Ramos (cell line): ENCODE data around the gene ALOX12B.

Experiments
- in situ Hi-C: fragments of 300-500 bp; cut with MboI; formaldehyde crosslinking; loops from one replicate; pipeline ENCODE4 v1.14.3; 2022; ENCODE audit warnings: low sequenced_read_pairs; ENCODE audit not compliant: unreplicated experiment

Gene ALOX12B

DNA sequence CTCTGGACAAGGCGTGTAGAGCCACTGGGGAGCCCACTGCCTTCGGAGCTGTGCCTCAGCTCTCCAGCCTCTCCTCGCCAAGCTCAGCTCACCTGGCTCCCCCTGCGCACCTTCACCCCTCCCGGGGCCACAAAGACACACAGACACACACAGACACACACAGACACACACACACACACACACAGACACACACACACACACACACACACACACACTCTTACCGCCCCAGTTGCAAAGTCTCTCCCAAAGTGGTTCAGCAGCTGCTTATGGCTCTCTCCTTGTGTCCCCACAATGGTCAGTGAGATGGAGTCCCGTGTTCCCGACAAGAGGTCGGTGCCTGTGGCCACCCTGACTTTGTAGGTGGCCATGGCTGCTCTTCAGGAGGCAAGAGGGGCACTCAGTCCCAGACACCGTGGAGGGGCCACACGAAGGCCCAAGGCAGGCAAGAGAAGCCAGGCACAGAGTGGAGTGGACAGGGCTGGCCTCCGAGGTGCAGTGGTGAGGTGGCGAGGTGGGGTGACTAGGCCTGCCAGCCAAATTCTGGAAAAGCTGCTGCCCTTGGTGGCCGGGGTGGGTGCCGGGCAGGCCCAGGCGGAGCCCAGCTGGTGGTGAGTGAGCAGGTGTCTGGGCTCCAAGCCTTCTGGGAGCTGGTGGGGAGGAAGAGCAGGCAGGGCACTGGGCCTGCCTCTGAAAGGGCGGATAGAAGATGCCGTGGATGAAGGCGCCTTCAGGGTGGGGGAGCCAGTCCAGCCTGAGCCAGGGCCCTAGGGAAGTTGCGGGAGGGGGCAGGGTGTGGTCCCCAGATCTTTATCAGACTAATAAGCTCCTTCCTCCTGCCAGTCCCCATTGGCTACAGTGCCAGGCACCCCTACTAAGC, at the start of gene ALOX12B:
Gene ALOX12B, minus strand, starts transcription at position 642 of the 877 bp plus-strand sequence. Its CDS starts 274 bp downstream, at position 368.
- in situ Hi-C loops = no loop called here

DNA sequence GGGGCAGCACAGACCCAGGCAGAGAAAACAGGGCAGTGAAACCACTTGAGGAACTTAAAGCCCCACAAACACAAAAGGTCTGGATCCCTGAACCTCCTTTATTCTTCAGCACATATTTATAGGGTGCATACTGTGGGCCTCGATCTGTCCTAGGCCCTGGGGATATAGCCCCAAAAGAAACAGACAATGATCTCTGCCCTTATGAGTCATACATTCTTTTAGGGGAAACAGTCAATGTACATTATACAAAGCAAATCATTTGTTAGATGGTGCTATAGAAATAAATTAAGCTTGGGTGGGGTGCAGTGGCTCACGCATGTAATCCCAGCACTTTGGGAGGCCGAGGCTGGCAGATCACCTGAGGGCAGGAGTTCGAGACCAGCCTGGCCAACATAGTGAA, 46.4 kb upstream of the ALOX12B start:
- in situ Hi-C loops = no loop called here

DNA sequence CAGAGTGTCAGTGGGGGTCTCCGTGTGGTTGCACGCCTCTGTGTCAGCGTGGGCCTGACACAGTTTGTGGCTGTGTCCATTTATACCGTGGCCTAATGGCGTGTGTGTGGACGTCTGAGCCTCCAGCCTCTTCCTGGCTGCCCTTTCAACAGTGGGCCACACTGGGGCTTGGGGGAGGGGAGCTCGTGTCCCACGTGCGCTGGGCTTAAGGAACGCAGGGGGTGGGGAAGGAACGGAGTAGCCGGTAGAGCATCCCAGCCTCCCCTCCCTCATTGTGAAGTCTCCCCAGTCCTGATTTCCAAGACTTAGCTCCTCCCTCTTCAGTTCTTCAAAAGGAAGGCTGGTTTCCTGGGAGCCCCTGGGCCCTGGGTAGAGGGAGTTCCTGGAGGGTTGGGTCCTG, 45.9 kb upstream of the ALOX12B start:
- in situ Hi-C loops = no loop called here

DNA sequence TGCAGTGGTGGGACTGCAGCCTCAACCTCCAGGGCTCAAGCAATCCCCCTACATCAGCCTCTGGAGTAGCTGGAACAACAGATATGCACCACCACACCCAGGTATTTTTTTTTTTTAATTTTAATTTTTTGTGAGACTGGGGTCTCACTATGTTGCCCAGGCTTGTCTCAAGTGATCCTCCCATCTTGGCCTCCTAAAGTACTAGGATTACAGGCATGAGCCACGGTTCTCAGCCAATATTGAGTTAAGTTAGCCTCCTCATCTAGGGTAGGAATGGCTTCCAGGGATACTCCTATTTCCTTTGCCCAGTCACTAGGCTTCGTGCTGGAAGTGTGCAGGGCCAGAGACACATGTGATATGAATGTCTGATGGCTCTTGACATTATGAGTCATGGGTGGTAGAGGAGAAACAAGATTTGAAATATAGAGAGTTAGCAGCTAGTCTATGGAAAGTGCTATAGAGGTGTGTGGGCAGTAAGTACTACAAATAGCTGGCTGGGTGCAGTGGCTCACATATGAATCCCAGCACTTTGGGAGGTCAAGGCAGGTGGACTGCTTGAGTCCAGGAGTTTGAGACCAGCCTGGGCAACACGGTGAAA, 44.4 kb upstream of the ALOX12B start:
- in situ Hi-C loops = no loop called here

DNA sequence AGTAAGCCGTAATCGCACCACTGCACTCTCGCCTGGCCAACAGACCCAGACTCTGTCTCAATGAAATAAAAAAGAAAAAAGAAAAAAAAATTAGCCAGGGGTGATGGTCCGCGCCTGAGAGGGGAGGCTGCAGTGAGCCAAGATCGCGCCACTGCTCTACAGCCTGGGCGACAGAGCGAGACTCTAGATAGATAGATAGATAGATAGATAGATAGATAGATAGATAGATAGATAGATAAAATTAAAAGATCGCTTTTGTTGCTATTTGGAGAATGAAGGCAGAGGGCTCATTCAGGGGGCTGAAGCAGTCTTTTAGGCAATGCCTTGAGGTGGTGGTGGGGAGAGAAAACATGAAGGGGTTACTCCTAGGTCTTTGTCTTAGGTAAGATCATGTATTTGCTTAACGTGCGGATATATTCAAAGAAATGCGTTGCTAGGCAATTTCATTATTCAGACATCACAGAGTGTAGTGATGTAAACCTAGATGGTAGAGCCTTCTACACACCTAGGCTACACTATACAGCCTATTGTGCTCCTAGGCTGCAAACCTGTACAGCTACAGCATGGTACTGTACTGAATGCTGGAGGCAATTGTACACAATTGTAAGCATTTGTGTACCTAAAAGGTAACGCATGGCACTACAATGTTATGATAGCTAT, 40.7 kb upstream of the ALOX12B start:
- in situ Hi-C loops = loop anchor here (5.0 kb wide), 1 partner anchor 59 kb away; no protein-coding TSS in a partner anchor

DNA sequence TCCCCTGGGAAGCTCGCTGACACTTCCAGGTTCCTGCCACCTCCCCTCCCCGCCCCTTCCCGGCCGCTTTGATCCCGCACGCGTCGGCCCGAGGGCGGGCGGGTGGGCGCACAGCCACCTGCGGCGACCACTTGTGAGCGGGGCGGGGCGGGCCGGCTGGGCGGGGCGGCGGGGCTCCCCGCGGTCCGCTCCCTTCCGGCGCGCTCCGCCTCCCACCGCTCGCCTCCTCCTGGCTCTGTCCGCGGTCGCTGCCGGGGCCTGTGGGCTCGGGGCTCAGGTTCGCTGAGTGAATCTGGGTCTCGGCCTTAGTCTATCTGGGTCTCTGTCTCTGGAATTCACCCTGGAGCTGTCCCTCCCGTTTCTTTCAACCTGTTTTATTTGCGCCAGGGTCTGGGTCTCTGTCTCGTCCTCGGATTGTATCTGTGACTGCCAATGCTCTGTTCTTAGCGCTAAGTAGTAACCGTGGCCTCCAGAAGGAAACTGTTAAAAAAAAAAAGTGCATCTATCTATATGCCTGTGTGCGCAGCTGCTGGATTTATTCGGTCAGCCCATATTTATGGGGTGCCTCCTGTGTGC, 39.1 kb upstream of the ALOX12B start:
- in situ Hi-C loops = loop anchor here (5.0 kb wide), 1 partner anchor 61 kb away; no protein-coding TSS in a partner anchor

DNA sequence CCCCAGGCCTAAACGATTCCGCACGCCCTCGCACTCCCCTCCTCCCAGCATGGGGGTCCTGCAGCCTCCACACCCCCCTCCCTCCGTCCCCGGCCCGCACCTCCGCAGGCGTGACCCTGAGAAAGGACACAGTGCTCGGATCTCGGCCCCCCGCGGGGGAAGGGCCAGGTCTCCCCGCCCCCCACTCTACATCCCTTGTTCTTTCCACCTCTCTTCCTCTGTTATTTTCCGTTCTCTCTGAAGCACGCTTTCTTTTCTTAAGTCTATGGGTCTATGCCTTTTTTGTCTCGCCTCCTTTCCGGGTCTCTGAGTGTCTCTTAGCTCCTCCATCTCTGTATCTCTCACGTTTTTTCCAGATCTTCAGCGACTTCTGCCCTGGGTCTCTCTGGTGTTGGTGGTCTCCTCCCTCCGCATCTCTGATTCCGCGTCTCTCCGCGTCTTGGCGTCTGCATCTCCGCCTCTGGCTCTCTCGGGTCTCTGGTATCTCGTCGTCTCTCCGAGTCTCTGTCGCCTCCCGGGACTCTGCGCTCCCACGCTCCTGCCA, 38.5 kb upstream of the ALOX12B start:
- in situ Hi-C loops = loop anchor here (5.0 kb wide), 1 partner anchor 61 kb away; no protein-coding TSS in a partner anchor

DNA sequence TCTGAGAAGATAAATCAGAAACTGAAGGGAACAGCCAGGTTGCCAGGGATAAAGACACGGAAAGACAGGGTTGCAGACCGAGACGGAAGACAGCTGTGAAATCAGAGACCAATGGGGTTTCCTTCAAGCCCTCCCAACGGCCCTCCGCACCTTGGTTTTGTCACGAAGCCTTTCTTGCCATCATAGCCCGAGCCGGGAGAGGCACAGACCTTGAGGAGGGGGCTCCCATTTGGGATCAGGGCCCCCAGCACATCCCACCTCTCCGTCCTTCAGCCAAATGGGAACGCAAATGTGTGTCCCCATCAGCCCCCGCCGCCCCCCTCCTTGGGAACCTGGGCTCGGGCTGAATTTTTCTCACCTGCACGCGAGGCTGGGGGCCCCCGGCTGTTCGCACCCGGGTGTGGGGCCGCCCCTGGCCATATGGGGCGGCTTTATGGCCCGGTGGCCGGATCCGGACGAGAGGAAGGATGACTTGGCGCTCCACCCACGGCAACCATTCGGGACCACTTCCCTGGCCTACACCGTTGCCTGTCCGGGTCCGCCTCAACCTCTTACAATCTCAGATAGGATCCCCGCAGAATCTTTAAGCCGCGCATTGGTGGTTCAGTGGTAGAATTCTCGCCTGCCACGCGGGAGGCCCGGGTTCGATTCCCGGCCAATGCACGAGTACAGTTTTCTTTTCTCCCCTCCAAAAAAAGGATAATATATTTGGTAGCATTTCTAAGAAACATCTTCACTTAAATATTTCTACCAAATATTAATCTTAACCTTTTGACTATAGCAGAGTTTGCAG, 37.8 kb upstream of the ALOX12B start:
- in situ Hi-C loops = loop anchor here (5.0 kb wide), 1 partner anchor 62 kb away; no protein-coding TSS in a partner anchor

DNA sequence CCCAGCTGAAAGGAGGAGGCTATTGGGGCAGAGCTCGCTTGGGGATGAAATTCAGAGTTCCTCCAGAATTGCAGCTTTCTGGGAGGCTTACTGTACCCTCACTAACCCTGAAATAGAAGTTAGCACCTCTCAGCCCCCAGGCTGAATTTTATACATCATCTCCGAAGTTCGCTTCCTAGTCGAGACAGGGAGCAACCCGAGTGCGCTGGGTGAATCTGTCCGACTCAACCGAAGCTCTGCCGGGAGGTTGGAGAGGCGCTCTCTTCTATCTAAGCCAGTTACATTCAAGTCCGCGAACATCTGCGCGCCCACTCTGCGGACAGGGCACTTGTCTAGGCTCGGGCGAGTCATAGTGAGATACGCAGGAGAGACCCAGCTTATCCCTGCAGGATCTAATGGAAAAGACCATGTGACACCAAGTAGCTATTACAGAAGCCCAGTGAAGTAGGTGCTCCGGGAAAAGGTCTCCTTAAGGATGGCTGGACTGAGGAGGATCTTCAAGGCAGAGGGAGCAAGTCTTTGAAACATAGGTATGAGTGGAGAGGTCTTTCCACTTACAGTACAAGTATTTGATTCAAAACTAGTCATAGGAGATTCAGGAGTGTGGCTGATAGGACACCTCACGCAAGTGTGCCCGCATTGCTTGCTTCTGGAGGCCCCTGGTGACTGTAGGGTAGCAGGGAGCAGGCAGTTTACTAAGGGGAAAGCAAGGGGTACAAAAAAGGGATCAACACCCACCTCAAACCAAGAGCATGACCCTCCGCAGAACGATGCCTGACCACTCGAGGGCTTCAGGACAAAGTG, 37.0 kb upstream of the ALOX12B start:
- in situ Hi-C loops = loop anchor here (5.0 kb wide), 1 partner anchor 63 kb away; no protein-coding TSS in a partner anchor

DNA sequence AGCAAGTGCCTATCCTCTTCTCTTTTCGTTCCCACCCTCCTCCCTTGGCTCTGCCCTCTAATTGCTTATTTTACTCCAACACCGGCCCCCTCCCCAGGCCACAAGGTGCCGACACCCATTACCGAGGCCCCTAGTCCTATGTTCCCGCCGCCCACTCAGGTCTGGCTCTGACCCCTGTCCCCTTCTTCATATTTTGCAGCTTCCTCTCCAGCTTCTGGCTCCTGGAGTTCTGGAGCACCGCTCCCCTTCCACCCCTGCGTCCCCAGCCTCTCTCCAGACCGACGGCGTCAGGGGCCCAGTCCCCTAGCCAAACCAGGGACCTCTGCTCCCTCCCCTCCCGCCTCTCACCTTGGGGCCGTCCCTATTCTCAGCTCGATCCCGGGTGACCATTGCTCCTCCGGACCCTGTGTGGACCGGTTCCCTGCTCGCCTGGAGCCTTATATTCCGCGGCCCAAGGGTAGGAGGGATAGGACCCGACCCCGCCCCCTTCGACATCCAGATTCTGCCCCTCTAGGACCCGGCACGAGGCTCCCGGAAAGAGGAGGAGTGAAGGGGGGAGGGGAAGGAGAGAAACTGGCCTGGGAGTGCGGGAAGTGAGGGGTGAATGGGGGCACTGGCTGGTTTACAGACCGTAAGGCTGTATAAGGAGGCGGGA, 36.3 kb upstream of the ALOX12B start, which contains the start of gene HES7:
Gene HES7, minus strand, starts transcription at position 412 of the 655 bp plus-strand sequence. Its CDS starts 22 bp downstream, at position 390.
- in situ Hi-C loops = no loop called here

DNA sequence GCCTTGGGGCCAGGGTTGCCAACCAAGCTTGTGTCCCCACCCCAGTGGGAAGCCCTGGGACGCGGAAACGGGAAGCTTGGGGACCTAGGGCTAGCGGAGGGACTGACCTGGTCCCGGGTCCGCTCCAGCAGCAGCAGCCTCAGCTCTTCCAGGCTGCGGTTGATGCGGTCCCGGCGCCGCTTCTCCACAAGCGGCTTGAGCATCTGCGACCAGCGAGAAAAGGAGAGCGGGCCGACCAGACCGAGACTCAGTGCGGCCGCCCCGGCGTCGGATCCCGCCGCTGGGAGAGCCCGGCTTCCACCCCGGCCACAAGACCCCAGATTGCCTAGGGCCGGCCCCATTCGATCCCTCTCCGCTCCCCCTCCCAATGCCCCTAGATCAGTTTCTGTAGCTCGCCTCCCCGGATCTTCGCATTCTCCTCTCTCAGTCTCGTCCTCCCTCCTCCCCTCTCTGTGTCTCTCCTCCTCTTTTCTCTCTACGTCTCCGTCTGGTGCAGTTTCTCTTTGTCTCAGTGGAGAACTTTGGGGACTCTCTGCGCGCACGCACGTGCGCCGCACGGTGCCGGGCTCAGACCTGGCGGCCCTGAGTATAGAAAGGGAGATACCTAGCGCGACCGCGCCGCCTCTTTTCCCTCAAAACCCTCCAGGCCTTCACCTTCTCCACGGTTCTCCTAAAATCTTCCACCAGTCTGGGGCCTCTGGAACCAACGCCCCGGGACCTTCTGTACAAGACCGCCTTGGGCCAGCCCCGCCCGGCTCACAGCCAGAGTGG, 35.6 kb upstream of the ALOX12B start:
- in situ Hi-C loops = no loop called here

DNA sequence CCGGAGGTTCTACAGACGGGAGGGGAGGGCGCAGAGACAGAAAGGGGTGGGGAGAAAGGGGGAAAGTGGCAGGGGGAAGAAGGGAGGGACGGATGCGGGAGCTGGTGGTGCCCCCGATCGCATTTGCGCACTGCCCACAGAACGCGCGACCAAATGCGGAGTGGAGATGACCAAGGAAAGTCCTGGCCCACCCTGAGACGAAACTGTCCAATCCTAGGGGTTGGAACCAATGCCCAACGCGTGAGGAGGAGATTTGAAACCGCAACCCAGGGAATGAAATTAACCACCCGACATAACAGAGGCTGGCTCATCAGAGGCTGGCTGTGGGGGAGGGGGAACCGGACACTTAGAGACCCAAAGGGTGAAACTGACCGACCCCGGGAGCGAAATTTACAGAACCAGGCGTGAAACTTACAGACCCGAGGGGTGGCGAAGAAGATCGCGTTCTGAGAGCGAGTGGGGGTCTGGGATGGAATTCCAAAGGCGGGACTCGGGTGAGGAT, 35.0 kb upstream of the ALOX12B start:
- in situ Hi-C loops = no loop called here

DNA sequence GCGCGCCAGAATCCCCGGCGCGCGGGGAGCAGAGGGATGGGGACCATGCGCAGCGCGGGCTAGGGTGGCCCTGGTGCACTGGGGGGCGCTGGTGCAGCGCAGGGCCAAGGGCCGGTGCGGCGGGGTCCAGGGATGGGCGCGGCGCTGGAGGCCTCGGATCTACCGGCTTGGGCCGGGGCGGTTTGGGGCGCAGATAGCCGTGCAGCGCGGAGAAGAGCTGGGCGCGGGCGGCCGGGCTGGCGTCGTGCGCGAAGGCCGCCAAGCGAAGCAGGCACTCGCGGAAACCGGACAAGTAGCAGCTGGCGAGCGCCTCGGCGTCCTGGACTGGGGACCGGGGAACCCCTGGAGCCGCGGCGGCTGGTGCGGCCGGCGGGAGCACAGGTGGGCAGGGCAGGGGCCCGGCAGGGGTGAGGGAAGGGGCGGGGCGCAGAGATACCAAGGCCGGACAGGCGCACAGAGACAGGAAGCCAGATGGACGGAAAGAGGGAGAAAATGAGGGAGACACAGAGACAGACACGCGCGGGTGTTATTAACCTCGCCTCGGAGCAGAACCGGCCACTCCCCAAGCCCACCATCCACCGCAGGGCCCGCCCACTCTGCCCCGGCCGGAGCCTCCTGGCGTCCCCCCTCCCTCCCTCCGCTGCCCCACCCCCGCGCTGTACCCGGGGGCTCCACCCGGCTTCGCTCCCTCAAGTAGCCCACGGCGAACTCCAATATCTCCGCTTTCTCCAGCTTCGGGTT, 34.3 kb upstream of the ALOX12B start:
- in situ Hi-C loops = no loop called here

DNA sequence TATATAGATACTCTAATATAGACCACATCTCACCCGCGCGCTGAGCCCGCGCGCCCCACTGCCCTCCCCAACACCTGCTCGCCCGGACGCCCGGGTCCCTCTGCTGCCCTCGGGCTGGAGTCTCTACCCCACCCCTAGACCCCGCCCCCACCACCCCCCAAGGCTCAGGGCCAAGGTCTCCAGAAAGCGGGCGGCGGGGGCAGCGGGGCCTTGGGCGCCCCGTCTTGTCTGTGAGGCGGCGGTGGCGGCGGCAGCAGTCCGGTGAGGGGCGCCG, 33.8 kb upstream of the ALOX12B start:
- in situ Hi-C loops = no loop called here

DNA sequence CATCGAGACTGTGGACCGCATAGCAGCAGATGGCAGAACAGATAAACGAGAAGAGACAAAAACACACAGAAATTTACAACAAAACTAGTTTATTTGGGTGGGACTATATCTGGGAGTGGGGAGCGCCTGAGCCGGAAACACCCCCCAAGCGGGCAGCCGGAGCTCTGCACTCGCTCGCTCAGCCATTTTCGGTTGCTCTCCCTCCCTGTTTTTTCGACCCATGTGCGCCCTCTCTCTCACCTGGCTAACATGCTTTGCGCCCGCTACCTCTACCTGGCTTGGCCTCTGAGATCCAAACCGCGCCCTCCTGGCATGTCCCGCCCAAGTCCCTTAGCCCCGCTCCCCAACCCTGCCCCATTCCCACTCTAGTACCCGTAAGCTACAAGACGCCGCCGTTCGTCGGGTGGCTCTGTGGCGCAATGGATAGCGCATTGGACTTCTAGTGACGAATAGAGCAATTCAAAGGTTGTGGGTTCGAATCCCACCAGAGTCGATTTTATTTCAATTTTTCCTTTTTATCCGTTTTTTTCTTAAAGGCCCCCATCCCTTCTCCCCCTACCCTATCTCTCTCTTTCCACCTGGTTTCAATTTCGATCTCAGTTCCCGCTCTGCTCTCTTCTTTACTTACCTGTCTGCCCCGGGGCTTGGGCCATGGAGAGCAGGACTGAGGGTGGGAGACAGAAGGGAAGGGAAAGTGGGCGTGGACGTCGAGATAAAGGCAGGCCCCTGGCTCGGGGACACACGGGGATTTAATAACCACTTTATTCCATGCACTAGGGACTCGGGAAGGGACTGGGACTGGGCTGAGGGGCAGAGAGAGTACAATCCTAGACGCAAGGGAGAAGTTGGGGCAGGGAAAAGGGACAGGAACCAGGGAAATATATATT, 33.2 kb upstream of the ALOX12B start:
- in situ Hi-C loops = no loop called here
